ENCODE results near the gene CDK5RAP3.
"Not testable (repeated sequence)": the region's sequence is repeated elsewhere in the genome, so short reads cannot be mapped to it uniquely, and the experiment has no call there.

The CDK5RAP3 gene

DNA sequence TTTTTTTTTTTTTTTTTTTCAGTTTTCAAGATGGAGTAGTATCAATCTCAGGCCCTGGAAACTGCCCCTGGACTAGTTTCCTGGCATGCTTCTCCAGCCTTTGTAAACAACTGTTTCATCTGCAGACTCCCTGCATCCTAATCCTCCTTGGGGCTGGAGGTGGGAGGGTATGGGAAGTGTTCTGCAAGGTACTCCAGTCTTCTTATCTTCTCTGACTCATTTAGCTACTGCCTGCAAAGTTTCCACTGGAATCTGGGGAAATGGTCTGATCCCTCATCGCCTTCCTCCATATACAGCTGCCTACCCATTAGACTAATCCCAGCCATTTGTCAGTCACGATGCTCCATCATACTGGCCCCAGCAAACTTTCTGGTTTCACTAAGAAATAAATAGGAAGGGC lies 45.2 kb downstream of the CDK5RAP3 start:
- Histone ChIP-seq H3K4me3 (ENCODE audit: control insufficient read depth in 1 of 7, extremely low read depth in 1 of 7, insufficient read depth in 4 of 7, low read depth in 2 of 7, low read length in 6 of 7) (no peak overlapping the region), H3K4me1 (ENCODE audit: control extremely low read depth in 1 of 4, control insufficient read depth in 4 of 4, insufficient read depth in 4 of 4, low read length in 3 of 4) (peaks cover 0 to 48% (median 21%) of the 10 kb centered on the region in 4 experiments), H3K27ac (ENCODE audit: insufficient read depth in 1 of 2, low read depth in 1 of 2, low read length in 2 of 2, poor library complexity in 1 of 2, severe bottlenecking in 2 of 2) (no peak overlapping the region), H3K36me3 (ENCODE audit: control insufficient read depth in 4 of 4, insufficient read depth in 4 of 4, low read length in 3 of 4) (no peaks in the 10 kb centered on the region), H3K27me3 (replicated peaks in 2 of 5; ENCODE audit: control insufficient read depth in 4 of 5, insufficient read depth in 5 of 5, low read length in 4 of 5) (peaks cover 0 to 35% (median 10%) of the 10 kb centered on the region in 5 experiments), H3K9me3 (ENCODE audit: control extremely low read depth in 1 of 5, control insufficient read depth in 4 of 5, insufficient read depth in 2 of 5, low read depth in 1 of 5, low read length in 4 of 5) (no peaks in the 10 kb centered on the region)
- WGBS (ENCODE audit: insufficient coverage) = 100% methylated on average over 2 of the region's 2 CpGs
- no peak for DNase-seq
- POLR2A ChIA-PET = no interaction called here
- CTCF ChIA-PET = interaction anchor here (0.7 to 14.4 kb wide), 8 partner anchors 13 to 186 kb away, joined by 4 to 511 read pairs (median 4); partner anchors contain the start of gene CDK5RAP3

DNA sequence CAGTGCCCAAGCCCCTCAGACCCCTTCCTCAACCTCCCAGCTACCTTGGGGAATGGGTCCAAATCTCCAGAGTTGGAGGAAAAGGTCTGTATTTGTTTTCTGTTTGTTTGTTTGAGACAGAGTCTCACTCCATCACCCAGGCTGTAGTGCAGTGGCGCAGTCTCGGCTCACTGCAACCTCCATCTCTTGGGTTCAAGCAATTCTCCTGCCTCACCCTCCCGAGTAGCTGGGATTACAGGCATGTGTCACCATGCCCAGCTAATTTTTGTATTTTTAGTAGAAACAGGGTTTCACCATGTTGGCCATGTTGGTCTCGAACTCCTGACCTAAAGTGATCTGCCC lies 46.9 kb downstream of the CDK5RAP3 start:
- H3K27me3 ChIP-seq (replicated peaks in 2 of 5; ENCODE audit: control insufficient read depth in 4 of 5, insufficient read depth in 5 of 5, low read length in 4 of 5) = peaks cover 0 to 24% (median 8%) of the 10 kb centered on the region in 5 experiments
- not testable (repeated sequence) for DNase-seq; H3K9me3 ChIP-seq (ENCODE audit: control extremely low read depth in 1 of 5, control insufficient read depth in 4 of 5, insufficient read depth in 2 of 5, low read depth in 1 of 5, low read length in 4 of 5); H3K27ac ChIP-seq (ENCODE audit: insufficient read depth in 1 of 2, low read depth in 1 of 2, low read length in 2 of 2, poor library complexity in 1 of 2, severe bottlenecking in 2 of 2); H3K4me3 ChIP-seq (ENCODE audit: control insufficient read depth in 1 of 7, extremely low read depth in 1 of 7, insufficient read depth in 4 of 7, low read depth in 2 of 7, low read length in 6 of 7); H3K36me3 ChIP-seq (ENCODE audit: control insufficient read depth in 4 of 4, insufficient read depth in 4 of 4, low read length in 3 of 4)
- peaks cover under 1 to 37% (median 7%) of the 10 kb centered on the region in 4 experiments for H3K4me1 ChIP-seq (ENCODE audit: control extremely low read depth in 1 of 4, control insufficient read depth in 4 of 4, insufficient read depth in 4 of 4, low read length in 3 of 4)
- ChIA-PET CTCF (interaction anchor here (0.9 to 14.4 kb wide), 19 partner anchors 9 to 177 kb away, joined by 3 to 511 read pairs (median 6); partner anchors contain the start of genes CDK5RAP3, PRR15L and SCRN2), POLR2A (interaction anchor here (0.6 to 1.4 kb wide), 3 partner anchors 10 to 35 kb away, joined by 3 read pairs; no protein-coding TSS in a partner anchor)
- WGBS (ENCODE audit: insufficient coverage) = 83% methylated on average over 2 of the region's 4 CpGs

GRCh38 chr17:48021934-48022333 lies 51.0 kb downstream of the CDK5RAP3 start:
- no CpG with 5 or more reads among the region's 5 CpGs for WGBS (ENCODE audit: insufficient coverage)
- no peaks in the 10 kb centered on the region for H3K9me3 ChIP-seq (ENCODE audit: control extremely low read depth in 1 of 5, control insufficient read depth in 4 of 5, insufficient read depth in 2 of 5, low read depth in 1 of 5, low read length in 4 of 5)
- H3K27me3 ChIP-seq (replicated peaks in 2 of 5; ENCODE audit: control insufficient read depth in 4 of 5, insufficient read depth in 5 of 5, low read length in 4 of 5) = peaks cover 0 to 2% (median 0%) of the 10 kb centered on the region in 5 experiments
- peaks cover 4 to 48% (median 40%) of the 10 kb centered on the region in 4 experiments for H3K4me1 ChIP-seq (ENCODE audit: control extremely low read depth in 1 of 4, control insufficient read depth in 4 of 4, insufficient read depth in 4 of 4, low read length in 3 of 4)
- DNase-seq = no peak
- POLR2A ChIA-PET = interaction anchor here (0.6 kb wide), 1 partner anchor 1512 kb away, joined by 3 read pairs; no protein-coding TSS in a partner anchor
- H3K27ac ChIP-seq (ENCODE audit: insufficient read depth in 1 of 2, low read depth in 1 of 2, low read length in 2 of 2, poor library complexity in 1 of 2, severe bottlenecking in 2 of 2) = no peak overlapping the region
- CTCF ChIA-PET = interaction anchor here (1.3 to 14.4 kb wide), 3 partner anchors 42 to 75 kb away, joined by 5 to 511 read pairs (median 5); partner anchors contain the start of gene CDK5RAP3
- H3K4me3 ChIP-seq (ENCODE audit: control insufficient read depth in 1 of 7, extremely low read depth in 1 of 7, insufficient read depth in 4 of 7, low read depth in 2 of 7, low read length in 6 of 7) = no peak overlapping the region
- no peaks in the 10 kb centered on the region for H3K36me3 ChIP-seq (ENCODE audit: control insufficient read depth in 4 of 4, insufficient read depth in 4 of 4, low read length in 3 of 4)

DNA sequence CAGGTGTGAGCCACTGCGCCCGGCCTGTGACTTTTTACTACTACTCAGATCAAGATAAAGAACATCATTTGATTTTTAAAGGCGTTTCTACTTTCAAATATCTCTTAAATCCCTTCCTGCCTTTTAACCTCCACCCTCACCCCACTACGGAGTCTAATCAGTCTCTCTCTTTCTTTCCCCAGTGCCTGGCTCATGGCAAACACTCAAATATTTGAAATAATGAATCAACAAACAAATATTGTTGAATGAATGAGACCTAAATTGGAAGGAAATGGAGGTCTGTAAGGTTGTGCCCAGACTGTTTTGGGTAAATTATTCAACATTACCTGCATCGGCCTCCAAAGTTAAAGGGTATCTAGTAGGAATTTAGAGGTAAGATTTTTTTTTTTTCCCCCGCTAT lies 52.0 kb downstream of the CDK5RAP3 start:
- no peaks in the 10 kb centered on the region for H3K9me3 ChIP-seq (ENCODE audit: control extremely low read depth in 1 of 5, control insufficient read depth in 4 of 5, insufficient read depth in 2 of 5, low read depth in 1 of 5, low read length in 4 of 5)
- peaks cover 4 to 41% (median 37%) of the 10 kb centered on the region in 4 experiments for H3K4me1 ChIP-seq (ENCODE audit: control extremely low read depth in 1 of 4, control insufficient read depth in 4 of 4, insufficient read depth in 4 of 4, low read length in 3 of 4)
- no peak for DNase-seq
- peaks cover 0 to 2% (median 0%) of the 10 kb centered on the region in 5 experiments for H3K27me3 ChIP-seq (replicated peaks in 2 of 5; ENCODE audit: control insufficient read depth in 4 of 5, insufficient read depth in 5 of 5, low read length in 4 of 5)
- no peak overlapping the region for H3K27ac ChIP-seq (ENCODE audit: insufficient read depth in 1 of 2, low read depth in 1 of 2, low read length in 2 of 2, poor library complexity in 1 of 2, severe bottlenecking in 2 of 2)
- ChIA-PET CTCF (interaction anchor here (1.3 to 14.4 kb wide), 2 partner anchors 43 to 76 kb away, joined by 5 to 511 read pairs; partner anchors contain the start of gene CDK5RAP3), POLR2A (no interaction called here)
- 85% methylated on average over 4 of the region's 6 CpGs for WGBS (ENCODE audit: insufficient coverage)
- H3K36me3 ChIP-seq (ENCODE audit: control insufficient read depth in 4 of 4, insufficient read depth in 4 of 4, low read length in 3 of 4) = no peaks in the 10 kb centered on the region
- peak overlapping the region in 2 of 7 experiments; percentile 75 to 78 for H3K4me3 ChIP-seq (ENCODE audit: control insufficient read depth in 1 of 7, extremely low read depth in 1 of 7, insufficient read depth in 4 of 7, low read depth in 2 of 7, low read length in 6 of 7)

GRCh38 chr17:48023400-48024148 lies 52.7 kb downstream of the CDK5RAP3 start:
- Histone ChIP-seq H3K27ac (ENCODE audit: insufficient read depth in 1 of 2, low read depth in 1 of 2, low read length in 2 of 2, poor library complexity in 1 of 2, severe bottlenecking in 2 of 2) (no peak overlapping the region), H3K27me3 (replicated peaks in 2 of 5; ENCODE audit: control insufficient read depth in 4 of 5, insufficient read depth in 5 of 5, low read length in 4 of 5) (peaks cover 0 to 2% (median 0%) of the 10 kb centered on the region in 5 experiments), H3K4me3 (ENCODE audit: control insufficient read depth in 1 of 7, extremely low read depth in 1 of 7, insufficient read depth in 4 of 7, low read depth in 2 of 7, low read length in 6 of 7) (peak overlapping the region; percentile 3 to 78 (median 61)), H3K36me3 (ENCODE audit: control insufficient read depth in 4 of 4, insufficient read depth in 4 of 4, low read length in 3 of 4) (no peaks in the 10 kb centered on the region), H3K9me3 (ENCODE audit: control extremely low read depth in 1 of 5, control insufficient read depth in 4 of 5, insufficient read depth in 2 of 5, low read depth in 1 of 5, low read length in 4 of 5) (no peaks in the 10 kb centered on the region), H3K4me1 (ENCODE audit: control extremely low read depth in 1 of 4, control insufficient read depth in 4 of 4, insufficient read depth in 4 of 4, low read length in 3 of 4) (peaks cover 4 to 38% (median 35%) of the 10 kb centered on the region in 4 experiments)
- peak; percentile 67 to 80 (median 69) for DNase-seq
- ChIA-PET POLR2A (no interaction called here), CTCF (interaction anchor here (0.9 kb wide), 1 partner anchor 51 kb away, joined by 3 read pairs; no protein-coding TSS in a partner anchor)
- WGBS (ENCODE audit: insufficient coverage) = 0% methylated on average over 38 of the region's 54 CpGs

GRCh38 chr17:48024149-48025039 lies 53.5 kb downstream of the CDK5RAP3 start:
- H3K36me3 ChIP-seq (ENCODE audit: control insufficient read depth in 4 of 4, insufficient read depth in 4 of 4, low read length in 3 of 4) = no peaks in the 10 kb centered on the region
- CTCF ChIA-PET = interaction anchor here (0.8 to 7.9 kb wide), 12 partner anchors 12 to 105 kb away, joined by 3 to 188 read pairs (median 10); partner anchors contain the start of genes COPZ2 and NFE2L1
- H3K27ac ChIP-seq (ENCODE audit: insufficient read depth in 1 of 2, low read depth in 1 of 2, low read length in 2 of 2, poor library complexity in 1 of 2, severe bottlenecking in 2 of 2) = no peak overlapping the region
- H3K4me3 ChIP-seq (ENCODE audit: control insufficient read depth in 1 of 7, extremely low read depth in 1 of 7, insufficient read depth in 4 of 7, low read depth in 2 of 7, low read length in 6 of 7) = peak overlapping the region in 6 of 7 experiments; percentile 31 to 78 (median 62)
- POLR2A ChIA-PET = no interaction called here
- H3K4me1 ChIP-seq (ENCODE audit: control extremely low read depth in 1 of 4, control insufficient read depth in 4 of 4, insufficient read depth in 4 of 4, low read length in 3 of 4) = peaks cover 4 to 38% (median 35%) of the 10 kb centered on the region in 4 experiments
- WGBS (ENCODE audit: insufficient coverage) = under 1% methylated on average over 51 of the region's 54 CpGs
- peaks cover 0 to 2% (median 0%) of the 10 kb centered on the region in 5 experiments for H3K27me3 ChIP-seq (replicated peaks in 2 of 5; ENCODE audit: control insufficient read depth in 4 of 5, insufficient read depth in 5 of 5, low read length in 4 of 5)
- peak in 2 of 3 donors; percentile 56 to 67 for DNase-seq
- no peaks in the 10 kb centered on the region for H3K9me3 ChIP-seq (ENCODE audit: control extremely low read depth in 1 of 5, control insufficient read depth in 4 of 5, insufficient read depth in 2 of 5, low read depth in 1 of 5, low read length in 4 of 5)
